G401.6 (cell line): ENCODE results near the gene CKAP4.
A peak's percentile ranks its signal among the peaks of the same experiment; 100 is the strongest.
"Not testable (repeated sequence)": the region's sequence is repeated elsewhere in the genome, so short reads cannot be mapped to it uniquely, and the experiment has no call there.

Experiments used
- FAIRE-seq: peaks from 2 replicates; lab custom pipeline; 2012; peaks lifted over from hg19 to GRCh38; lab: Jason Lieb, UNC

Gene CKAP4, protein sequence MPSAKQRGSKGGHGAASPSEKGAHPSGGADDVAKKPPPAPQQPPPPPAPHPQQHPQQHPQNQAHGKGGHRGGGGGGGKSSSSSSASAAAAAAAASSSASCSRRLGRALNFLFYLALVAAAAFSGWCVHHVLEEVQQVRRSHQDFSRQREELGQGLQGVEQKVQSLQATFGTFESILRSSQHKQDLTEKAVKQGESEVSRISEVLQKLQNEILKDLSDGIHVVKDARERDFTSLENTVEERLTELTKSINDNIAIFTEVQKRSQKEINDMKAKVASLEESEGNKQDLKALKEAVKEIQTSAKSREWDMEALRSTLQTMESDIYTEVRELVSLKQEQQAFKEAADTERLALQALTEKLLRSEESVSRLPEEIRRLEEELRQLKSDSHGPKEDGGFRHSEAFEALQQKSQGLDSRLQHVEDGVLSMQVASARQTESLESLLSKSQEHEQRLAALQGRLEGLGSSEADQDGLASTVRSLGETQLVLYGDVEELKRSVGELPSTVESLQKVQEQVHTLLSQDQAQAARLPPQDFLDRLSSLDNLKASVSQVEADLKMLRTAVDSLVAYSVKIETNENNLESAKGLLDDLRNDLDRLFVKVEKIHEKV

DNA sequence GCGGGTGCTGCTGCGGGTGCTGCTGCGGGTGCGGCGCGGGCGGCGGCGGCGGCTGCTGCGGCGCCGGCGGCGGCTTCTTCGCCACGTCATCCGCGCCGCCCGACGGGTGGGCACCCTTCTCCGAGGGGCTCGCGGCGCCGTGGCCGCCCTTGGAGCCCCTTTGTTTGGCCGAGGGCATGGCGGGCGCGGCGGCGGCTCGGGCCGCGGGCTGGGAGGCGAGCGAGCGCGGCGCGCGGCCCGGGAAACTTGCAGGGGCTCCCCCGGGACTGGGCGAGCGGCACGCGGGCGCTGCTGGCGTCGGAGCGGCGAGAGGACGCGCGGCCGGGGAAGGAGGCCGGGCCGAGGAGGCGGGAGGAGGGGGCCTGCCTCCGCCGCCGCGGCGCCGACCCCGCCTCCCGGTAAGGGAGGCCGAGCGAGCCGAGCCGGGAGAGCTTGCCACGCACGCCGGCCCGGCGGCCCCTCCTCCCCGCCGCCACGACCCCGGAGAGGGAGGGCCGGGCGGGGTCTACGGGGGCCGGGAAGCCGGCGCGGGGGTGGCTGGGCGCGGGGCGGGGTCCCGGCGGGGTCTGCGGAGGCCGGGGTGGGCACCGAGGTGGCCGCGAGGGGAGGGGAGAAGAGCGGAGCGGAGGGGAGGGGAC lies at the start of gene CKAP4:
CKAP4 (minus strand) TSS at position 347 of the 638 bp plus-strand sequence; CDS start at position 178, 169 bp downstream.
- FAIRE-seq, result no peak

DNA sequence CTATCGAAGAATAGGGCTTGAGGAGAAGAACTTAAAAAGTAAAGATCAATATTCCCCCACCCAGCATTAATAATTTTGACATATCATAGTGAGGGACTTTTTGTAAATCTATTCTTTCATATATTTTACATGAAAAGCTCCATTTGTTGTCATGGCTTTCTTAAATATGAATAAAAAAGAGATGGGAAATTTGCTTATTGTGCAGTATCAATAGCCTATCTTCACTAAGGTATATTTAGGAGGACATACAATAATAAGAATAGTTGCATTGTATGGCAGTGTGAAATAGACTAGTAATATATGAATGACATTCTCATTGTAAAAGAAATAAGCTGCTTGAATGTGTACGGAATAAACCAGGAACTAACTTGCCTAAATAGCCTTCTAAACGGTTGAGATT lies 49.3 kb upstream of the CKAP4 start:
- FAIRE-seq, result no peak

DNA sequence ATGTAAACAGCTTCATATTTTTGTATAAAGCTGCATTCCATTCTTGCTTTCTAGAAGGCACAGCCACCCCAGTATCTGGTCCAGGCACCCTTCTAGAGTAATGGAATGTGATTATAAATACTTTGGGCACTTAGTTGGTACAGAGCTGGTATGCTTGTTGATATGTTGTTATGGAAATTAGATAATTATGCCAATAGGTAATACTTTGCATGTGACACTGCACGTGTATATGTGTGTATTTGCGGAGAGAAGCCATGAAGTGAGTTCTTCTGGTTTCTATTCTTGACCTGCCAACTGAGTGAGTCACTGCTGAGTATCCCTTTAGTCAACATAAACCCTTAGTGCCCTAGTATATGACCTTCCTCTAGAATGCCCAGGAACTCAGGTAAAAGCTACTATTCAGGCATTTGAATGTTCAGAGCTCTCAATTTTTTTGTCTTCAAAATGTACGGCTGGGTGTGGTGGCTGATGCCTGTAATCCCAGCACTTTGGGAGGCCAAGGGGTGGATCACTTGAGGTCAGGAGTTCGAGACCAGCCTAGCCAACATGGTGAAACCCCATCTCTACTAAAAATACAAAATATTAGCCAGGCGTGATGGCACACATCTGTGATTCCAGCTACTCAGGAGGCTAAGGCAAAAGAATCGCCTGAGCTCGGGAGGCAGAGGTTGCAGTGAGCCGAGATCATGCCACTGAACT lies 48.5 kb upstream of the CKAP4 start:
- FAIRE-seq, result no peak

DNA sequence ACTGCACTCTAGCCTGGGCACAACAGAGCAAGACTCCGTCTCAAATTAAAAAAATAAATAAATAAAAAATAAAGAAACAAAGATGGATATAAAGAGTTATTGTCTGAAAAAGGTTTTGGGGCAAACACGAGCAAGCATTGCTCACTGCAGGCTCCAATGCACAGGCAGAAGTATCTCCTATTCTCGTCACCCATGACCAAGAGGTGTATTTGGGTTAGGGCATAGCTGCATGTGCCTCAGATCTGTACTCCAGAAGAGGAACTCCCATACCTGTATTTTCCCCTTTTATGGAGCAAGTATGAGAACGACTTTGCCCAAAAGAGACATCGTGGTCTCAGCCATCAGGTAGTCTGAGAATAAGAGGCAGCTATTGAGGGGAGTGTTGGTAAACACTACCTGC lies 44.5 kb upstream of the CKAP4 start:
- no peak for FAIRE-seq

DNA sequence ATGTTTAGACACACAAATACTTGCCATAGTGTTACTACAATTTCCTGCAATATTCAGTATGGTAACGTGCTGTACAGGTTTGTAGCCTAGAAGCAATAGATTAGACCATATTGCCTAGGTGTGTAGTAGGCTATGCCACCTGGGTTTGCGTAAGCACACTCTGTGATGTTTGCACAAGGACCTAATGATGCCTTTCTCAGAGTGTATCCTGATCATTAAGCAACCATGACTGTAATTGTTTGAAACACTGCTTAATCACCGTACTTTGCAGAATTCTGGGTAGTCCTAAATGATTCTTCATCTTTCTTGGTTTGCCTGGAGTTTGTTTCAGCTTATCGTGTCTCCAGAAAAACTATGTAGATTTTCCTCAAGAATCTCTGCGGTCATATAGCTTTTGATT lies 43.5 kb upstream of the CKAP4 start:
- FAIRE-seq, result no peak

DNA sequence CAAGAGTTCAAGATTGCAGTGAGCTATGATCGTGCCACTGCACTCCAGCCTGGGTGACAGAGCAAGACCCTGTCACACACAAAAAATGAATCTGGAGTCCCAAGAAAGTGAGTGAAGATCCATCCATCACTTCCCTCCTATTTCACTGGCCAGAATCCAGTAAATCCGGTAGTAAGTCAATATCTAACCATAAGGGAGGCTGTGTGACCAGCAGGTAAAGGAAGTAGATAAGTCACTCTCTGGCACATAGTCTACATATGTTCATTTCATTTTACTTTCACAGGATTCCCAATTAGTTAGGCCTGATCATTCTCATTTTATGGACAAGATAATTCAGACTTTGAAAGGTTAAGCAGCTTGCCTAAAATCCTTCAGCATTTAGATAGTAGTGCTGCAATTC lies 42.8 kb upstream of the CKAP4 start:
- no peak for FAIRE-seq

DNA sequence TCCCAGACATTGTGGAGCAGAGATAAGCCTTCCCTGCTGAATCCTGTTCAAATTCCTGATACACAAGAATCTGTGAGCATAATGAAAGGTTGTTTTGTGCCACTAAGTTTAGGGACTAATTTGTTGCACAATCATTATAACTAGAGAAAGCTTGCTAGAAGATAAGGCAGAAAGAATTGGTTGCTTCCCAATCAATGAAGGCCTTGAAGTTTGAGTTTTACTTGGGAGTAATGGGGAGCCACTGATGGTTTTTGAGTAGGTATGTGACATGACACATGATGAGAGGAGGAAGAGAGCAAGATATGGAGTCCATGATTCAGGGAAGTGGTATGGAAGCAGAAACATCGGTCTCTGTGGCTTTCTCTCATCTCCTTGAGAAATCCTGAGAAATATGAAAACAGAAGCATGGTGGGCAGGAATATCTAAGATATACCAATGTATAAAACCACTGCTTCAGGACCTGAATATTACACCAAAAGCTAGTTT lies 41.4 kb upstream of the CKAP4 start:
- FAIRE-seq, result no peak

DNA sequence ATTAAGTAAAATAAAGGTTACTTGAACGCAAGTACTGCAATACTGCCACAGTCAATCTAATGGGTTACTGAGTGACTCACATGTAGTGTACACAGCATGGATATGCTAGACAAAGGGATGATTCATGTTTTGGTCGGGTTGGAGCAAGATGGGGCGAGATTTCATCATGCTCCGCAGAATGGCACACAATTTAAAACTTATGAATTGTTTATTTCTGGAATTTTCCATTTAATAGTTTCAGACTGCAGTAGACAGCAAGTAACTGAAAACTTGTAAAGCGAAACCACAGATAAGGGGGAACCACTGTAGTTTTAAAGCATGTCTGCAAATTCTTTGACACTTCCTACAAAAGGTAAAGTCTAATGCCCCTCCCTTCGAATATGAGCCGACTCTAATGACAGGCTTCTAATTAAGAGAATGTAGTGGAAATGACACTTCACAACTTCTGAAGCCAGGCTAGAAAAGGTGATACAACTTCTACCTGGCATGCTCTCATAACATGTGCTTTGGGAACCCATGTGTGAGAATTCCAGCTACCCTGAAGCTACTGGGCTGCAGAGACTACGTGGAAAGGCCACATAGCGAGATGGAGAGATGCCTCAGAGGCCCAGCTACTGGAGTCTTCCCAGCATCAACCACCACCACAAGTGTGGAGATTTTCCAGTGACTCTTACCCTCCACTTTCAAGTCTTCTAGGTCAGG lies 40.8 kb upstream of the CKAP4 start:
- FAIRE-seq, result no peak

DNA sequence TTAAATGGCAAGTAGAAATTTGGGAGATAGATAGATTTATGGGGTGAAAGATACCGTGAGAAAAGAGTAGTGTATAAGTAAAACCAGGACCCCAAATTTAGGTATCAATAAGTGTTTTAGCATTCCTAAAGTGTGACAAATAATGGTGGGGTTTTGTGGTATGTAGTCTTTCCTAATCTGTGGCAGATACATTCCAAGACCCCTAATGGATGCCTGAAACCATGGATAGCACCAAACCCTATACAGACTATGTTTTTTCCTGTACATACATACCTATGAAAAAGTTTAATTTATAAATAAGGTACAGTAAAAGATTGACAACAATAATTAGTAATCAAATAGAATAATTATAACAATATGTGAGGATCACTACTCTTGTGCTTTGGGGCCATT lies 40.3 kb upstream of the CKAP4 start:
- FAIRE-seq, result no peak

DNA sequence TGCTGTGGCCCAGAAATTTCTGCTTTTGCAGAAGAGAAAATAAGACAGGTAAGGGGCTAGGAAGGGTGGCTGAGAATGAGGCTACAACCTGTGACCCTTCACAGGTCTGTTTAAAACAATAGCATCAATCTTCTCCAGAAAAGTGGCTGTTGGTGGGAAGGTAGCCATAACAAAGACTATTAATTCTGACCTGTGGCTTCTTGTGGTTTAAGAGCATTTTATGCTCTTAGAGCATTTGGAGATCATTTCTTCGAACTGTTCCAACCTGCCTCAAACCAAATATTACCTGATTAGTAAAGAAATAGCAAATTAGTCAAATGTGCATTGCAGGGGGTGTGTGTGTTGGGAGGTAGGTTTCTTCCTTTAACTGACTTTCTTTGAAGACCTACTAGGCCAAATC lies 39.5 kb upstream of the CKAP4 start:
- no peak for FAIRE-seq

DNA sequence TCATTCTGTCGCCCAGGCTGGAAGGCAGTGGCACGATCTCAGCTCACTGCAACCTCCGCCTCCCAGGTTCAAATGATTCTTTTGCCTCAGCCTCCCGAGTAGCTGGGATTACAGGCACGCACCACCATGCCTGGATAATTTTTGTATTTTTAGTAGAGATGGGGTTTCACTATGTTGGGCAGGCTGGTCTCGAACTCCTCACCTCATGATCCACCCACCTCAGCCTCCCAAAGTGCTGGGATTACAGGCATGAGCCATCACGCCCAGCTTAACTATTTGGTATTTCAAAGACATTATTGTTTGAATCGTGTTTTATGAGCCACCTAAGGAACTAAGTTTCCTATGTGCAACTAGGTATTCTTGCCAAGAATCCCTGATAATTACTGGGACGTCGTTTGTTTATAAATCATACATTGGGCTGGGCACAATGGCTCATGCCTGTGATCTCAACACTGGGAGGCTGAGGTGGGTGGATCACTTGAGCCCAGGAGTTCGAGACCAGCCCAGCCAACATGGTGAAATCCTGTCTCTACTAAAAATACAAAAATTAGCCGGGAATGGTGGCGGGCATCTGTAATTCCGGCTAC lies 38.8 kb upstream of the CKAP4 start:
- not testable (repeated sequence) for FAIRE-seq

DNA sequence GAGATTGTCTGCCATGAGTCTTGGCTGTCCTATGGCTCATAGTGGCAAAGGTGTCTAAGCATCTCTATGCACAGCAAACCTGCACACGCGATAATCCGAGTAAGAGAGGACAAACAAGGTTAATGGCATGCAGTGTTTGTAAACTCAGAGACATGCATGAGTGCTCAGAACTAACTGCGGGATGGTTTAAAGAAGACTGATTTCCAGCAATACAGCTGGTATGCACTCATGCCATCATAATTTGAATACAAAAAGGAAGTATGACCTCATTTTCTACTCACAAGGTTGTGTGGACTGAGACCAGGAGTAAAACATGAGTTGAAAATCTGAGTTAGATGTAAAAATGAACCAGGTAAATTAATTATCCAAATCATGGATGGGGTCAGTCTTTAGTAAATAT lies 38.2 kb upstream of the CKAP4 start:
- FAIRE-seq, result no peak

DNA sequence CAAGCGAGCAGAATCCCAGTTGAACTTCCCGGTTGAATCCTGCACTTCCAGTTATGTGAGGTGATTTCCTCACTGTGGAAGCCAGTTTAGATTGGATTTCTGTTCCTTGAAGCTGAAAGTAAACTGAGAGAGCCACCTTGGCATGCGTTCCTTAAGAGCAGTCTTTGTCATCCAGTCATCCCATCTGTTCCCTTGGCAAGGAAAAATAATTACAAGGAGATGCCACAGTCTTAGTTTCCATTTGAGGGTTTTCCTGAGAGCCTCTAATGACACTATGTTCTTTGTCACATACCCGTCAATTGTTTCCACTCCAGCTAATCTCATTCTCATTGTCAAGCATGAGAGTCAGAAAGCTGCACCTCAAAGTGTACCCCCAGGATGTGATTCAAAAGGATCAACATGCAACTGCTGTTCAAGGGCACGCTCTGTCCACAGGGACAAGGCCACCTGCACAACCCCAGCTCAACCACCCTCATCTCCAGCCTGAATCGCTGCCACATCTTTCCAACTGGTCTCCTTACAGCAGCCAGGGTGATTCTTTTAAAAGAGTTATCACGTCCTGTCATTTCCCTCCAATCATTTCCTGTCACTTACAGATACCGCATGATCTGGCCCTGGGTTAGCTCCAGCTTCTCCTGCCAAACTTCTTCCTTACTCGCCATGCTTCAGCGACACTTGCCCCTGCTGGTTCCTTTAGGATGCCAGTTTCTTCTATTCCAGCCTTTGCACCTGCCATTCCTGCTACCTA lies 36.7 kb upstream of the CKAP4 start:
- FAIRE-seq, result no peak

DNA sequence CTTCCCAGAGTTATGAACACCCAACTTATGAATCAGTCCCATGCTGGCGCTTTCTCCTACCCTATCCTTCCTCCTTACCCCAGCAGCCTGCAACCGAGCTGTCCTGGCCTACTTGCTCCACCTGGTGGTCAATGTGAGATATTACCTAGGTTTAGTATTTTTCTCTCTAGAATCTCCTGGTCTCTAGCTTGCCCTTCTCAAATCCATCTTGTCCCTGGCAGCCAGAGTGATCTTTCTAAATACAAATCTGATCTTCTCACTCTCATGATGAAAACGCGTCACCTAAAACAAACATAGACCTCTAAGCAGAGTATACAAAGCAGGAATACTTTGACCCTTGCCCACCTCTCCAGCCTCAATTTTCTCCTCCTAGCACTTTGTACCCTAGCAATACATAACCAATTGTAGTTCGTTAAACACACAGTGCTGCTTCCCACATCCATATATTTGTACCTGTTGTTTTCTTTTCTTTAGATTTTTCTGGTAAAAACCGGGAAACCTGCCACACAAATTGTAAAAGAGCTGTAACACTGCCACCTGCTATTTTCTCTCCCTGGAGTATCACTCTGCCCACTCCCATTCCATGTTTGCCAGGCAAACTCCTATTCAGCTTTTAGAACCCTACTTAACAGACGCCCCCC lies 34.8 kb upstream of the CKAP4 start:
- FAIRE-seq, result peak; percentile 86

DNA sequence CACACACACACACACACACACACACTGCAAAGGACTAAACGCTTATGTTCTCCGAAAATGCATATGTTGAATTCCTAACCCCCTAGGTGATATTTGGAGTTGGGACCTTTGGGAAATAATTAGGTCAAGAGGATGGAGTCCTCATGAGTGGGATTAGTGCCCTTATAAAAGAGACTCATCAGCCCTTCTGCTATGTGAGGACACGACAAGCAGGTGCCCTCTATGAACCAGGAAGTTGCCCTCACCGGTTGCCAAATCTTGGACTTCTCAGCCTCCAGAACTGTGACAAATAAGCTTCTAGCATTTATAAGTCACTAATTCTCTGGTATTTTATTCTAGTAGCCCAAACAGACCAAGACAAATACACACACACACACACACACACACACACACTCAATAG lies 34.0 kb upstream of the CKAP4 start:
- no peak for FAIRE-seq

DNA sequence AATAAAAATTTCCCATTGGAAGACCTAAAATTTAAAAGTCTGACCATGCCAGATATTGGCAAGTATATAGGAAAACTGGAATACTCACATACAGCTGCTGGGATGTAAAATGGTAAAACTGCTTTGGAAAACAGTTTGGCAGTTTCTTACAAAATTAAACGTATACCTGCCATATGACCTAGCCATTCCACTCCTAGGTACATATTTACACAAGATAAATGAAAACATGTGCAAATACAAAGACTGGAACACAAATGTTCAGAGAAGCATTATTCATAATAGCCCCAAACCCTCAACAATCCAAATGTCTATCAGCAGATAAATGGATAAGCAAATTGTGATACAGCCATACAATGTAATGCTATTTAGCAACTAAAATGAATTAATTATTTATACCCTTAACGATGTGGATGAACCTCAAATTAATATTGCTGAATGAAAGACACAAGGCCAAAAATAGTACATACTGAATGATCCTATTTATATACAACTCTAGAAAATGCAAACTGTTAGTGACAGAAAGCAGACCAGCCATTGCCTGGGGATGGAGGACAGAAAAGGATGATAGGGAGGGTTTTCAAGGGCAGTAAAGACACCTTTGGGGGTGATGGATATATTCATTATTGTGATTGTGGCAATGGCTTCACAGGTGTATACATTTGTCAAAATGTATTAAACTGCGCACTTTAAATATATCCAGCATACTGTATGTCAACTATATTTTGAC lies 33.4 kb upstream of the CKAP4 start:
- FAIRE-seq, result no peak

DNA sequence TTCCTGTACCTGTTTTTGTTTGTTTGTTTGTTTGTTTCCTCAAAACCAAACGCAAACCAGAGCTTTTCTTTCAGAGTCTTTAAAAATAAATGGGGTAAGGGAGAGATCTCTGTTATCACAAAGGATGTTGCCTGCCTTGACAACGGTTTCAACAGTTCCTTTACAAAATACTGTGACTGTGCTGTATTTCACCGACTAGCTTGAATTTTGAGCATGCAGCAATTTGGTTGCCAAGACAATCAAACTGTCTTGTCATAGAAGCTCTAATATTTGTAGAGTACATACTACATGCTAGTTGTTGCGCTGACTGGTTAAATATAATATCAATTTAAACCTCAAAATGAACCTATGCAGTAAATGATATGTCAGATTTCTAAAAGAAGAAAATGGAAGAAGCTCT lies 32.3 kb upstream of the CKAP4 start:
- FAIRE-seq, result no peak

DNA sequence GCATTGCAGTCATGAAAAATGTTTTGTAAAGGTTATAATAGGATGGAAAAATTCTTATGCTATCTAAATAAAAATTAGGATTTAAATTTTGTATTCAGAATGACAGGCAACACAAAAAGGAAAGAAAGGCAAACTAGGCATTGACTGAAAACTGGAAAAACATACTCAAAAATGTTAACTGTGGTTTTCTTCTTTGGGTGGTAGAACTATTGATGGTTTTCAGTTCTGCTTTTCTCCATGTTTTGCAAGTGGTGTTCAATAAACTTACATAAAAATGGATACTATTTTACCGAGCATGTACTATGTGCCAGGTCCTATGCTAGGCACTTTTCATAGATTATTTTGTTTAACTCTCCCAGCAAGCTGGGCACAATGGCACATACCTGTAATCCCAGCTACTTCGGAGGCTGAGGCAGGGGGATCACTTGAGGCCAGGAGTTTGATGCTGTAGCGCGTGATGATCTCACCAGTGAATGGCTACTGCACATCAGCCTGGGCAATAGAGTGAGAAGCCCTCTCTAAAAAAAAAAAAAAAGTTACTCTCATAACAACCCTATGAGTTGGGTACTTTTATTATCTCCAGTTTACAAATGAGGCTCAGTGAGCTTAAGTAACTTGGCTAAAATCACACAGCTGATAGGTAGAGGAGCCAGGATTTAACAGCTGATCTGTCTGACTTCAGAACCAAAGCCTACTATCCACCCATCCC lies 28.4 kb upstream of the CKAP4 start:
- FAIRE-seq, result no peak

DNA sequence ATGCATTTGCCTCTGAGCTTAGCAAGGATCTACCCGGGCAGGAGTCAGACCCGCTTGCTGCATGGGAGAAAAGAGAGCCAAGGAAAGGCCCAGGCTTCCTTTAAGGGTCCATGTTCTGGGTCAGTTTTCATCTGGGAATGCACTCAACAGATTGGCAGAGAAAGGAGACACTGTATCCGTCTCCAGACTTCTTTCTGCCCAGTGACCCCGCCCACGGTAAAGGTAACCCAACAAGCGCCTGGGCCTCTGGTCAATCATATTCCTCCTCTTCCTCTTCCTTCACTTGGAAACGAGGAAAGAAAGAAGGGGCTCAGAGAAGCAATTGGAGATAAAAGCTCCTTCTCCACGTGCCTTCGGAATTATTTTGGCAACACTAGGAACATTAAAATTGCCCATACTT lies 27.6 kb upstream of the CKAP4 start:
- no peak for FAIRE-seq
